Measurements from ENCODE around the gene KCNH4.

DNA sequence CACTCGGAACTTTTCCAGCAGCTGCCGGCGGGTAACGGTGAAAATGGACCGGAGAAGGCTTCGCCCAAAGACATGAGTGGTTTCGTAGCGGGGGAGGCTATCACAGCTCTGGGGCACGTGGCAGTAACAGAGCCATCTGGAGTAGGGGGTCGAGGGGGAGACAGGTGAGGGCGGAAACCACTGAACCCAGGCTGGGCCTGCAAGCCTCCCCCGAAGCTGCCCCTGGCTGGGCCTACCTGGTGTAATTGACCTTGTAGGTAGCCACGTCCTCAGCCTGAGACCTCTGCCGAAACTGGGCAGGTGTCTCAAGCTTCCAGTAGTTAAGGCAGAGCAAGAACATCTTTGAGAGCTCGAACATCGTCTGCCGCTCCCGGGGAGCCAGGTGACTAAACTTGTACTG is 61.6 kb downstream of the KCNH4 start:
- no peak for TF ChIP-seq YY1 (IDR thresholded peaks at IDR 0.05; ENCODE audit: insufficient read depth, insufficient read length)
- no peak for TF ChIP-seq ZNF274 (IDR thresholded peaks at IDR 0.05; ENCODE audit: low read depth, low read length)

Measured in NT2/D1 (cell line).